Activated B cell treated with CpG ODN at 0.5 μM for 24 hours (primary cell): ENCODE results near the gene DOCK2. TPM values are rescaled to one million over a fixed set of nuclear protein-coding genes. Genes with fewer than 3 reads are reported as not detected.

Experiments used
- ATAC-seq: fragments of 200-7000 bp; cut with Tn5 transposase; one replicate; pipeline ENCODE4 v1.10.0; 2021; ENCODE audit warnings: low read depth, mild to moderate bottlenecking, moderate library complexity
- CTCF ChIA-PET: fragments of 350-600 bp; sonication (Branson Sonifier 250); formaldehyde crosslinking; loops from one replicate; lab custom pipeline; 2021; ENCODE audit warnings: antibody characterized with exemption; lab: Charles Lee
- POLR2A ChIA-PET: fragments of 350-600 bp; sonication (Branson Sonifier 250); formaldehyde crosslinking; loops from one replicate; lab custom pipeline; 2021; ENCODE audit warnings: antibody characterized with exemption; lab: Charles Lee
- DNase-seq: peaks from one replicate; pipeline ENCODE4 v3.0.0; 2022
- H3K27ac Mint-ChIP-seq: one replicate; pipeline ENCODE4 v1.8.0; 2020; ENCODE audit warnings: mixed read lengths
- H3K27me3 Mint-ChIP-seq: one replicate; pipeline ENCODE4 v1.8.0; 2021; ENCODE audit warnings: mixed read lengths
- H3K36me3 Mint-ChIP-seq: one replicate; pipeline ENCODE4 v1.8.0; 2021; ENCODE audit warnings: low read depth, mixed read lengths
- H3K4me1 Mint-ChIP-seq: one replicate; pipeline ENCODE4 v1.8.0; 2021; ENCODE audit warnings: mixed read lengths
- H3K4me3 Mint-ChIP-seq: one replicate; pipeline ENCODE4 v1.8.0; 2020; ENCODE audit warnings: mild to moderate bottlenecking, mixed read lengths
- H3K9me3 Mint-ChIP-seq: one replicate; pipeline ENCODE4 v1.8.0; 2020; ENCODE audit warnings: mixed read lengths
- intact Hi-C: fragments of 100-400 bp; cut with micrococcal nuclease; formaldehyde crosslinking; loops from one replicate; pipeline ENCODE4 v1.15.1; 2024
- total RNA-seq: library from RNA; stranded (reverse); gene quantifications from 2 replicates; pipeline ENCODE4 v1.2.3, GENCODE V29; 2022
- TF ChIP-seq, protein P1 (sequence below): fragments of 200-600 bp; IDR thresholded peaks from one replicate; pipeline ENCODE4 v1.8.0; 2022; ENCODE audit warnings: antibody characterized with exemption, mild to moderate bottlenecking

Gene DOCK2
- total RNA-seq, 1 donor from 2014 or later: 344 TPM

DNA sequence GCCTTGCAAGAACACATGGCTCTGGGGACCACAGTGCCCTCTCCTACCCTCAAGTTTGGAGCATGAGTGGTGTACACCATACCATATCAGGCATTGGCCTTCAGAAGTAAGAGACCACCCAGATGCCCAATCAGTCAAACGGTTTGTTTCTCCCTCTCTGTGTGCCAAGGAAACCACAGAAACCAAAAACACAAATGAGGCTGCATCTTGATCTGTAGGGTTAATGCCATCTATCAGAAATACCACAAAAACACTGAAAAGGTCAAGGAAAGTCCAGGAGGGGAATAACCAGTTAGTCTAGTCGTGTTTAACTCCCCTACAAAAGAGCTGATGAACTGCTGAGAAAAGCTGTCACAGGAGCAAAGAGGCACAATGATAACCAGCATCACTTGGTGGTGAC is 264.8 kb downstream of the DOCK2 start:
- H3K4me1 Mint-ChIP-seq: peaks cover 3% of the 10 kb centered on the region
- no peak for DNase-seq
- no peaks in the 10 kb centered on the region for H3K9me3 Mint-ChIP-seq
- no peak overlapping the region for H3K27ac Mint-ChIP-seq
- H3K4me3 Mint-ChIP-seq: no peak overlapping the region
- CTCF ChIA-PET: no interaction called here
- intact Hi-C loops: no loop called here
- ATAC-seq: no peak
- H3K36me3 Mint-ChIP-seq: peaks cover 55% of the 10 kb centered on the region
- POLR2A ChIA-PET: no interaction called here
- TF ChIP-seq, protein P1, sequence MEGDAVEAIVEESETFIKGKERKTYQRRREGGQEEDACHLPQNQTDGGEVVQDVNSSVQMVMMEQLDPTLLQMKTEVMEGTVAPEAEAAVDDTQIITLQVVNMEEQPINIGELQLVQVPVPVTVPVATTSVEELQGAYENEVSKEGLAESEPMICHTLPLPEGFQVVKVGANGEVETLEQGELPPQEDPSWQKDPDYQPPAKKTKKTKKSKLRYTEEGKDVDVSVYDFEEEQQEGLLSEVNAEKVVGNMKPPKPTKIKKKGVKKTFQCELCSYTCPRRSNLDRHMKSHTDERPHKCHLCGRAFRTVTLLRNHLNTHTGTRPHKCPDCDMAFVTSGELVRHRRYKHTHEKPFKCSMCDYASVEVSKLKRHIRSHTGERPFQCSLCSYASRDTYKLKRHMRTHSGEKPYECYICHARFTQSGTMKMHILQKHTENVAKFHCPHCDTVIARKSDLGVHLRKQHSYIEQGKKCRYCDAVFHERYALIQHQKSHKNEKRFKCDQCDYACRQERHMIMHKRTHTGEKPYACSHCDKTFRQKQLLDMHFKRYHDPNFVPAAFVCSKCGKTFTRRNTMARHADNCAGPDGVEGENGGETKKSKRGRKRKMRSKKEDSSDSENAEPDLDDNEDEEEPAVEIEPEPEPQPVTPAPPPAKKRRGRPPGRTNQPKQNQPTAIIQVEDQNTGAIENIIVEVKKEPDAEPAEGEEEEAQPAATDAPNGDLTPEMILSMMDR: no peak
- no peaks in the 10 kb centered on the region for H3K27me3 Mint-ChIP-seq

DNA sequence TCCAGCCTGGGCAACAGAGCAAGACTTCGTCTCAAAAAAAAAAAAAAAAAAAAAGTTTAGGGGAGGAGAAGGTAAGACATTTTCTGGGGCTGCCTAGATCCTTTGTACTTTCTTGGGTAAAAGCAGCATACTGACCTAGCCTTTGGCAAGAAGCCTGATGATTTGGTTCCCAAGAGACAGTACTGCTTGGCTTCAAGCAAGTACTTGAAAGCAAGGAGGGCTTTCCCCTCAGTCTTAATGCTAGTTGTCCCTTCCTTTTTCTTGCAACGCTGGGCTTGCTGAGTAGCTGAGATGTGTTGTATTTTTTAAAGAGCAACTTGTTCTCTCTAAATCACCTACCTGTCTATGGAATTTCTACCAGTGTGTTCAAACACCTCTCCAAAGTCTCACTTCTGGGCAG is 267.0 kb downstream of the DOCK2 start:
- no peaks in the 10 kb centered on the region for H3K27me3 Mint-ChIP-seq
- TF ChIP-seq, protein P1: no peak
- H3K36me3 Mint-ChIP-seq: peaks cover 46% of the 10 kb centered on the region
- ChIA-PET POLR2A (no interaction called here), CTCF (no interaction called here)
- no peak for DNase-seq
- peaks cover 3% of the 10 kb centered on the region for H3K4me1 Mint-ChIP-seq
- no peaks in the 10 kb centered on the region for H3K9me3 Mint-ChIP-seq
- H3K4me3 Mint-ChIP-seq: no peak overlapping the region
- no peak for ATAC-seq
- intact Hi-C loops: no loop called here
- no peak overlapping the region for H3K27ac Mint-ChIP-seq

DNA sequence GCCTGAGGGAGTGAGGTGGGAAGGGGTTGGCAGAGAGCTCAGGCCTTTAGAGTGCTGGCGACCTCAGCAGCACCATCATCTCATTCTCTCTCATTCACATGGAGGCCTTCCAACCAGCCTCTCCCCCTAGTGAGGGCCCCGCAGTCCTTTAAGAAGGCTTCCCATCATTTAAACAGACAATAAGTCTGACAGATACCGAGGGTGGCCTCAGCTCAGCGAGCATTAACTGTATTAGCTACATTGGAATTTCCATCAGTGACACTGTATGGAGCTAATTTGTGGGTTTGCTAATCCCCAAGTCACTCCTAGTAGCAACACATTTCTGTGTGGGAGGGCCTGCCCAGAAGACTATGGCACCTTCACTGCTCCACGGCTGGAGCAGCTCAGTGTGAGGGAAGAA is 267.4 kb downstream of the DOCK2 start:
- Mint-ChIP-seq H3K36me3 (peaks cover 44% of the 10 kb centered on the region), H3K9me3 (no peaks in the 10 kb centered on the region), H3K27ac (no peak overlapping the region), H3K4me1 (peaks cover 3% of the 10 kb centered on the region), H3K27me3 (no peaks in the 10 kb centered on the region), H3K4me3 (no peak overlapping the region)
- TF ChIP-seq, protein P1: no peak
- no peak for ATAC-seq
- ChIA-PET POLR2A (no interaction called here), CTCF (no interaction called here)
- intact Hi-C loops: no loop called here
- no peak for DNase-seq

DNA sequence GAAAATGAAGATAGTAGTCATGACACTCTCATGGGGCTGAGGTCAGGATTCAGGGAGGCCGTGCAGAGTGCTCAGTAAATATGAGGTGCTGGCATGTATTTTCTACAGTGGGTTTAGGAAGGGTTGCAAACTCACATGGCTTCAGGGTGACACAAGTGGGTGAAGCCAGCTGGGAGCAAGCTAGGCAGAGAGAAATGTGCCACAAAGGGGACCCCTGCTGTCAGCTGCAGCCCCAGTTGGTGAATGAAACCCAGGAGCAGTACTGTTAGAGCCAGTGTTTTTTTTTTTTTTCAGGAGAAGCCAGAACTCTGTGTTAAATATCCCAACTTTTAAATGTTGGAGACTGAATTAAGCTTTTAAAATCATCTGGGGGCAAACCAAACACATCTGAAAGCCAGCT is 267.9 kb downstream of the DOCK2 start:
- no peak overlapping the region for H3K27ac Mint-ChIP-seq
- no peaks in the 10 kb centered on the region for H3K27me3 Mint-ChIP-seq
- peaks cover 46% of the 10 kb centered on the region for H3K36me3 Mint-ChIP-seq
- intact Hi-C loops: no loop called here
- DNase-seq: no peak
- TF ChIP-seq, protein P1: no peak
- POLR2A ChIA-PET: interaction anchor here (0.6 kb wide), 1 partner anchor 203 kb away, joined by 4 read pairs; no protein-coding TSS in a partner anchor
- no peak for ATAC-seq
- H3K4me1 Mint-ChIP-seq: peaks cover 3% of the 10 kb centered on the region
- CTCF ChIA-PET: no interaction called here
- no peak overlapping the region for H3K4me3 Mint-ChIP-seq
- H3K9me3 Mint-ChIP-seq: no peaks in the 10 kb centered on the region

DNA sequence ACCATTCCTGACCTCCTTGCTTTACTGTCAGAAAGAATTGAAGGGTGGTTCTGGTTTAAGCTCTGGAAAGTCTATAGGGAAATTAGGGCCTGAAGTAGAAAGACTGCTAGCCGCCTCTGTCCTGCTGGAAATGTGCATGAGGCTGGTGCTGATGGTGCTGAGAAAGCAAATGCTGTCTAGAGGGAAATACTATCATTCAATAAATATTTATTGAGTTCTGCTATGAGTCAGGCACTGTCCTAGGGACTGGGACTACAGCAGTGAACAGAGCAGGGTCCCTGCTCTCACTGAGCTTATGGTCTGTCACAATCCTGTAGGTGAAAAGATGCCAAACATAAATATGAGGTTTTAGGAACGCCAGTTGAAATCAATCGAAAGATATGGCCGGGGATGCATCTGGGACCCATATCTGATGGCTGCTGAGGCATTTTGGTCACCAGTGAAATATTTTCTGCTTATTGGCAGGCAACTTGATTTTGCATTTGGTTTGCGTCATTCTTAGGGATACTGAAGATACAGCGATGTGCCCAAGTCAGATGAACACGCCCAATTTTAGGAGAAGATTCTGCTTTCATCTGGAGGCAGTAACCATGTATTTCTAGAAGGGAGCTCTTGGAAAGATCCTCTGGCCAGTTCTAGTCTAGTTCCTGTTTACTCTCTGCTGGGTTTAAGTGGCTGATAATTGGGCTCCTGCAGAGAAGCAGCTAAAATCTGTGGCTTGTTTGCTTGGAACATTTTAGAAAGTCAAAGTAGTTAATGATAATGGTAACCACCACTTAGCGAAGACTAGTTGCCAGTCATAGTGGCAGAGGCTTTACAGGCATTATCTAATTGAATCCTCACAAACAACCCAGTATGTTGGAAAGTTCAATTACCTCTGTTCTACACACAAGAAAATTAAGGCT is 269.9 kb downstream of the DOCK2 start:
- Mint-ChIP-seq H3K36me3 (peaks cover 40% of the 10 kb centered on the region), H3K9me3 (no peaks in the 10 kb centered on the region), H3K4me1 (peaks cover under 1% of the 10 kb centered on the region), H3K27ac (no peak overlapping the region), H3K4me3 (no peak overlapping the region), H3K27me3 (no peaks in the 10 kb centered on the region)
- ChIA-PET POLR2A (no interaction called here), CTCF (no interaction called here)
- no peak for DNase-seq
- TF ChIP-seq, protein P1: no peak
- no peak for ATAC-seq
- intact Hi-C loops: loop anchor here (1.0 kb wide), 1 partner anchor 14 kb away; no protein-coding TSS in a partner anchor
